ENCODE results near the gene CSTPP1.
"Not testable (repeated sequence)": the region's sequence is repeated elsewhere in the genome, so short reads cannot be mapped to it uniquely, and the experiment has no call there.

CSTPP1 gene

GRCh38 chr11:47202576-47202975 lies 266.0 kb downstream of the CSTPP1 start:
- Histone ChIP-seq H3K36me3 (ENCODE audit: control insufficient read depth in 1 of 2, insufficient read depth in 2 of 2, low read length in 2 of 2) (no peaks in the 10 kb centered on the region), H3K23ac (ENCODE audit: low read length) (no peak overlapping the region), H3K79me2 (ENCODE audit: control insufficient read depth, insufficient read depth, low read length, poor library complexity) (no peaks in the 10 kb centered on the region), H3K27ac (ENCODE audit: low read depth, low read length) (no peak overlapping the region), H3K9ac (ENCODE audit: low read length) (no peak overlapping the region), H3K4ac (ENCODE audit: low read depth, low read length) (no peak overlapping the region), H2BK5ac (ENCODE audit: low read depth, low read length, poor library complexity) (no peak overlapping the region), H2AFZ (ENCODE audit: insufficient read depth, low read length, poor library complexity) (no peak overlapping the region), H2AK5ac (ENCODE audit: low read length) (no peak overlapping the region), H3K18ac (ENCODE audit: low read length) (no peak overlapping the region), H3K4me3 (ENCODE audit: low read depth, low read length) (no peak overlapping the region), H3K4me1 (ENCODE audit: control insufficient read depth in 1 of 2, insufficient read depth in 2 of 2, low read length in 2 of 2) (peaks cover 3 to 6% of the 10 kb centered on the region in 2 experiments), H3K4me2 (ENCODE audit: low read length) (no peak overlapping the region), H3K27me3 (ENCODE audit: insufficient read depth, low read length) (no peaks in the 10 kb centered on the region), H2BK12ac (ENCODE audit: low read length) (no peak overlapping the region), H4K91ac (ENCODE audit: low read depth, low read length) (no peak overlapping the region), H4K8ac (ENCODE audit: low read depth, low read length) (no peak overlapping the region), H3K9me3 (ENCODE audit: insufficient read depth, low read depth, low read length) (no peaks in the 10 kb centered on the region), H3K14ac (ENCODE audit: low read length) (no peak overlapping the region), H4K12ac (ENCODE audit: low read depth, low read length) (no peak overlapping the region), H3K79me1 (ENCODE audit: low read length) (no peaks in the 10 kb centered on the region), H2BK120ac (ENCODE audit: insufficient read depth, low read length, poor library complexity) (no peak overlapping the region)
- no CpG with 5 or more reads among the region's 5 CpGs for WGBS (ENCODE audit: extremely low coverage, insufficient coverage, insufficient read length)
- no peak for DNase-seq

GRCh38 chr11:47204637-47204989 lies 268.1 kb downstream of the CSTPP1 start:
- no peak overlapping the region for H3K4ac ChIP-seq (ENCODE audit: low read depth, low read length)
- no peak overlapping the region for H2AFZ ChIP-seq (ENCODE audit: insufficient read depth, low read length, poor library complexity)
- WGBS (ENCODE audit: extremely low coverage, insufficient coverage, insufficient read length): no CpG with 5 or more reads among the region's 2 CpGs

GRCh38 chr11:47206577-47206976 lies 270.0 kb downstream of the CSTPP1 start:
- not testable (repeated sequence) for H3K18ac ChIP-seq (ENCODE audit: low read length); H2BK12ac ChIP-seq (ENCODE audit: low read length); H3K4me2 ChIP-seq (ENCODE audit: low read length); H3K79me2 ChIP-seq (ENCODE audit: control insufficient read depth, insufficient read depth, low read length, poor library complexity); H2BK120ac ChIP-seq (ENCODE audit: insufficient read depth, low read length, poor library complexity); H3K14ac ChIP-seq (ENCODE audit: low read length); H4K12ac ChIP-seq (ENCODE audit: low read depth, low read length); H4K8ac ChIP-seq (ENCODE audit: low read depth, low read length); H3K4me3 ChIP-seq (ENCODE audit: low read depth, low read length); H3K36me3 ChIP-seq (ENCODE audit: control insufficient read depth in 1 of 2, insufficient read depth in 2 of 2, low read length in 2 of 2); H2BK5ac ChIP-seq (ENCODE audit: low read depth, low read length, poor library complexity); H2AFZ ChIP-seq (ENCODE audit: insufficient read depth, low read length, poor library complexity); H3K9me3 ChIP-seq (ENCODE audit: insufficient read depth, low read depth, low read length); H3K4me1 ChIP-seq (ENCODE audit: control insufficient read depth in 1 of 2, insufficient read depth in 2 of 2, low read length in 2 of 2); H3K27ac ChIP-seq (ENCODE audit: low read depth, low read length); H4K91ac ChIP-seq (ENCODE audit: low read depth, low read length); H3K23ac ChIP-seq (ENCODE audit: low read length); H3K79me1 ChIP-seq (ENCODE audit: low read length); H3K4ac ChIP-seq (ENCODE audit: low read depth, low read length); DNase-seq; H3K9ac ChIP-seq (ENCODE audit: low read length); H2AK5ac ChIP-seq (ENCODE audit: low read length); H3K27me3 ChIP-seq (ENCODE audit: insufficient read depth, low read length)
- WGBS (ENCODE audit: extremely low coverage, insufficient coverage, insufficient read length): no CpG with 5 or more reads among the region's 5 CpGs

More at GRCh38 chr11:47204637-47204989, 268.1 kb downstream of the CSTPP1 start:
- Histone ChIP-seq H2BK5ac (ENCODE audit: low read depth, low read length, poor library complexity) (no peak overlapping the region), H4K91ac (ENCODE audit: low read depth, low read length) (no peak overlapping the region), H3K36me3 (ENCODE audit: control insufficient read depth in 1 of 2, insufficient read depth in 2 of 2, low read length in 2 of 2) (no peaks in the 10 kb centered on the region), H3K79me1 (ENCODE audit: low read length) (no peaks in the 10 kb centered on the region), H2BK12ac (ENCODE audit: low read length) (peak overlapping the region; percentile 71), H3K14ac (ENCODE audit: low read length) (no peak overlapping the region), H3K4me2 (ENCODE audit: low read length) (peak overlapping the region; percentile 20), H3K27ac (ENCODE audit: low read depth, low read length) (no peak overlapping the region), H3K27me3 (ENCODE audit: insufficient read depth, low read length) (no peaks in the 10 kb centered on the region), H3K9me3 (ENCODE audit: insufficient read depth, low read depth, low read length) (no peaks in the 10 kb centered on the region), H2BK120ac (ENCODE audit: insufficient read depth, low read length, poor library complexity) (no peak overlapping the region), H3K4me3 (ENCODE audit: low read depth, low read length) (no peak overlapping the region), H4K12ac (ENCODE audit: low read depth, low read length) (no peak overlapping the region), H3K23ac (ENCODE audit: low read length) (no peak overlapping the region), H3K18ac (ENCODE audit: low read length) (peak overlapping the region; percentile 57), H4K8ac (ENCODE audit: low read depth, low read length) (no peak overlapping the region), H3K79me2 (ENCODE audit: control insufficient read depth, insufficient read depth, low read length, poor library complexity) (no peaks in the 10 kb centered on the region), H2AK5ac (ENCODE audit: low read length) (no peak overlapping the region), H3K9ac (ENCODE audit: low read length) (no peak overlapping the region), H3K4me1 (ENCODE audit: control insufficient read depth in 1 of 2, insufficient read depth in 2 of 2, low read length in 2 of 2) (peaks cover 3 to 6% of the 10 kb centered on the region in 2 experiments)
- peak; percentile 52 to 77 for DNase-seq

- DNase-seq: no peak
- Histone ChIP-seq H4K91ac (ENCODE audit: low read depth, low read length) (no peak overlapping the region), H3K36me3 (ENCODE audit: control insufficient read depth in 1 of 2, insufficient read depth in 2 of 2, low read length in 2 of 2) (no peaks in the 10 kb centered on the region), H3K4me2 (ENCODE audit: low read length) (no peak overlapping the region), H4K12ac (ENCODE audit: low read depth, low read length) (no peak overlapping the region), H3K23ac (ENCODE audit: low read length) (no peak overlapping the region), H3K79me2 (ENCODE audit: control insufficient read depth, insufficient read depth, low read length, poor library complexity) (no peaks in the 10 kb centered on the region), H3K4me3 (ENCODE audit: low read depth, low read length) (no peak overlapping the region), H3K27me3 (ENCODE audit: insufficient read depth, low read length) (no peaks in the 10 kb centered on the region), H3K14ac (ENCODE audit: low read length) (no peak overlapping the region), H2AK5ac (ENCODE audit: low read length) (no peak overlapping the region), H3K4ac (ENCODE audit: low read depth, low read length) (no peak overlapping the region), H2BK5ac (ENCODE audit: low read depth, low read length, poor library complexity) (no peak overlapping the region), H2AFZ (ENCODE audit: insufficient read depth, low read length, poor library complexity) (no peak overlapping the region), H3K4me1 (ENCODE audit: control insufficient read depth in 1 of 2, insufficient read depth in 2 of 2, low read length in 2 of 2) (peaks cover 3 to 6% of the 10 kb centered on the region in 2 experiments), H3K18ac (ENCODE audit: low read length) (no peak overlapping the region), H2BK120ac (ENCODE audit: insufficient read depth, low read length, poor library complexity) (no peak overlapping the region), H2BK12ac (ENCODE audit: low read length) (no peak overlapping the region), H3K9ac (ENCODE audit: low read length) (no peak overlapping the region), H3K9me3 (ENCODE audit: insufficient read depth, low read depth, low read length) (no peaks in the 10 kb centered on the region), H3K79me1 (ENCODE audit: low read length) (no peaks in the 10 kb centered on the region), H4K8ac (ENCODE audit: low read depth, low read length) (no peak overlapping the region), H3K27ac (ENCODE audit: low read depth, low read length) (no peak overlapping the region)
- WGBS (ENCODE audit: extremely low coverage, insufficient coverage, insufficient read length): no CpG with 5 or more reads among the region's 6 CpGs
Measured at GRCh38 chr11:47207459-47207858, 270.9 kb downstream of the CSTPP1 start.
